Activated CD4-positive, CD25-positive, alpha-beta regulatory T cell (primary cell): ENCODE measurements around the gene URM1.
"Not testable (repeated sequence)": the region's sequence is repeated elsewhere in the genome, so short reads cannot be mapped to it uniquely, and the experiment has no call there.

Experiments
- DNase-seq, 4 experiments: peaks; one replicate each; lab custom pipeline; 2025; lab: John Stamatoyannopoulos, UW

Gene URM1

GRCh38 chr9:128409450-128409849 lies 38.3 kb downstream of the URM1 start:
- DNase-seq = no peak

- DNase-seq = no peak
These were observed 38.8 kb downstream of the URM1 start for GRCh38 chr9:128409978-128410377.

DNA sequence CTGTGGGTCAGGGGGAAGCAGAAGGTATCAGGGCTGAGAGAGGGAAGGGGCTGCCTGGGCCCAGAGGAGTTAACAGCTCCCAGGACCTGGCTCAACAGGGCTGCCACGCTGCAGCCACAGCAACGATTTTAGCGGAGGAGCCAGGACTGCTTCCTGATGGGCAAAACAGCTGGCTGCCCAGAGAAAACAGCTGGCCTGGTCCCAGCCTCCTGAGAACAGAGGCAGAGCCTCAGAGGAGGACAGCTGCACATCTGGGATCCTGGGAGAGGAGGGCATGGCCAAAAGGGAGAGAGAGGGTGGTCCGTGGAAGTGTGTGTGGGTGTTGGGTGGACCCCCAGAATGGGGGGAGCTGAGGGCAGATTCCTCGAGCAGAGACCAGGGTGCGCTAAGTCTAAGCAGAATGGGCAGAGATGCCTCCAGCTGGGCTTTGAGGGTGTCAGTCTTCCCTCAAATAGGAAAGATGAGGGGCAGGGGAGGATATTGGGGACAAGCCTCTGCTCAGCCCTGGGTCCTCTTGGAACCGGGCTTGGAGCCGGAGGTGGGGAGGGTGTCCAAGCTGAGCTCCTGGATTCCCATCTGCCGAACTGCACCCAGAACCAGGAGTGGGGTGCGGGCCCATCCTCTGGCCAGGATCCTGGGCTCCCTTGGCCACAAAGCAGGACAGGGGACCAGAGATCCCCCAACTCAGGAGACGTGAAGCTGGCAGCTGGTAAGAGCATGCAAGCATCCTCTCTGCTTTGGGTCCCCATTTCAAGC lies 40.4 kb downstream of the URM1 start:
- DNase-seq = no peak

DNA sequence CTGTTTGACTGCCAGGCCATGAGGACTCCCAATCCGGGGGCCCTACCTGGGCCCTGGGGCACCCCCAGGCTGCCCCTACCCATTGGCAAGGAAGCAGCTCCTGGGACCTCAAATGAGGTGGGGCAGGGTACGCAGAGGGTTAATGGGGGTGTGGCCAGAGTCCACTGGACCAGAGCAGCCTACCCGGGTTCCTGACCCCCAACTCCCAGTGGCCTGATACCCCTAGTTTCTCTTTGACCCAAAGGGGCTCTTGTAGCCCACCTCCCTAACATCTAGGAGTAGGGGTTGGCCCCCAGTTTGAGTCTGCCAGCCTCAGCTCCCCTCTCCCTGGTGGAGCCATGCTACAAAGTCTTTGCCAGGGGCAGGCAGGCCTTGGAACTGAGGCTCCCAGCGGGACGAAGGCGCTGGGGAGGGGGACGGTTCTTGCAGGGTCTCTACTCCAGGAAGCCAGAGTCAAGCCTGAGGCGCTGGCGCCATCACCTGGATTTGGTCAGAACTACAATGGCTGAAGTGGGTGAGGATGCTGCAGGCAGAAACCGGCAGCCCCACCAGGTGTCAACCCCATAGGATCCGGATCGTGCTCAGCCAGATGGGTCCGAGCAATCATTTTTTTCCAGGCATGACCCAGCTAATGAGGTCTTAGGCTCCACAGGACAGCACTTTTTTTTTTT lies 41.1 kb downstream of the URM1 start:
- peak in 2 of 4 experiments; percentile 16 to 25 for DNase-seq

GRCh38 chr9:128413728-128414127 lies 42.6 kb downstream of the URM1 start:
- DNase-seq = not testable (repeated sequence)

- no peak for DNase-seq
These were observed 43.3 kb downstream of the URM1 start for GRCh38 chr9:128414461-128414860.

DNA sequence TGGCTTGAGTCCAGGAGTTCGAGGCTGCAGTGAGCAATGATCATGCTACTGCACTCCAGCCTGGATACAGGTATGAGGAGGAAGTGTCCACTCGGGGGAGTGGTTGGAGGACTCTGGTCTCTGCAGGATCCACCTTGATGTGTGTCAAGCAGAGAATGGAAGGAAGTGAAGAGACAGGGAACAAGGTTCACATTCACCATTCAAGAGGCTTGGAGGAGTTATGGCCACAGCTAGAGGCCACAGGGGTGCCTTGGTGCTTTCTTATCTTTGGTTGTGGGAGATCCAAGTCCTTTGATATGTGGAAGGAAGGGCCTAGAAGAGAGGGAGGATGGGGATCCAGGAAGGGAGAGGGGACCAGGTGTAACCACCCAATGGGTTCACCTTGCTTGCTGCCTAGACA lies 44.1 kb downstream of the URM1 start:
- DNase-seq = no peak

DNA sequence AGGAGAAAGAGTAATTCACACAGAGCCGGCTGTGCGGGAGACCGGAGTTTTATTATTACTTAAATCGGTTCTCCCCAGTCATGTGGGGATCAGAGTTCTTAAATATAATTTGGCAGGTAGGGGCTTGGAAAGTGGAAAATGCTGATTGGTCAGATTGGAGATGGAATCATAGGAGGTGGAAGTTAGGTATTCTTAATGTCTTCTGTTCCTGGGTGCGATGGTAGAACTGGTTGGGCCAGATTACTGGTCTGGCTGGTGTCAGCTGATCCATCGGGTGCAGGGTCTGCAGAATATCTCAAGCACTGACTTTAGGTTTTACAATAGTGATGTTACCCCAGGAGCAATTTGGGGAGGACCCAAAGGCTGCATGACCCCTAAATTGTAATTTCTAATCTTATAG lies 44.8 kb downstream of the URM1 start:
- DNase-seq = no peak

GRCh38 chr9:128416432-128417019 lies 45.4 kb downstream of the URM1 start:
- DNase-seq = no peak

DNA sequence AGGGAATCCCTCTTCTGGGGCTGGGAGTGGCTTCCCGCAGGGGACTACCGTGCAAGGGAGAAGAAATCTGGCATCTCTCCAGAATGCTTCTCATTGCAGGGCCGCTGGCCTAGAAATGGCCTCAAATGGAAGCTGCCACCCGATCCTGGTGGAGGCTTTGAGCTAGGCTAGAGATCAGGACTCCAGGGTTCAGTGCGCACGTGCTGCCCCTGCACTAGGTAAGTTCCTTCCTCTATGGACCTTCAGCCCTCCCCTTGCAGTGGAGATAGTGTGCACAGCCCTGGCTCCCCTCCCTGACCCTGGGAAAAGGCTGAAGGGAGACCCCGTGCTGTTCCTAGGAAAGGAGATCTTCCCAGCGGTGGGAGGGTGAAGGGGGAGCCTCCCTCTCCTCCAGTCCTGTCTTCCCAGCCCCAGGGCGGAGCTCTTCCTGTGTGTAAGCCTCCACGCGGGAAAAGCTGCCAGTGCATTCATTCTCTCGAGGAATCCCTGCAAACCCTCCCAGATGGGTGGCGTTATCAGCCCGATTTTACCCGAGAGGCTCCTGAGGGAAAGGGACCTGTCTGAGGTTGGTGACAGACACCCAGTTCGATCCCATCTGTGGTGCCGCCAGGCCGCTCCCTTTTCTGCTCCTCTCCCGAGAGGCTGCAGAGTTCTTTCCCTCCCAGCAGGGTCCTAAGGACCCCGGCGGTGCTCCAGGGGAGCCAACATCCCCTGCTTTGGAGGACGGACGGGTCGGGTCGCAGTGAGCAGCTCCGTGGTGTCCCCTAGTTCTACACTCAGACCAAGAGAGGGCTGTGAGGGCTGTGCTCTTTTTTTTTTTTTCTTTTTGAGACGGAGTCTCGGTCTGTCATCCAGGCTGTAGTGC lies 48.1 kb downstream of the URM1 start:
- DNase-seq = no peak

- peak; percentile 23 to 52 (median 42) for DNase-seq
These were observed 49.0 kb downstream of the URM1 start for GRCh38 chr9:128420060-128420650.

DNA sequence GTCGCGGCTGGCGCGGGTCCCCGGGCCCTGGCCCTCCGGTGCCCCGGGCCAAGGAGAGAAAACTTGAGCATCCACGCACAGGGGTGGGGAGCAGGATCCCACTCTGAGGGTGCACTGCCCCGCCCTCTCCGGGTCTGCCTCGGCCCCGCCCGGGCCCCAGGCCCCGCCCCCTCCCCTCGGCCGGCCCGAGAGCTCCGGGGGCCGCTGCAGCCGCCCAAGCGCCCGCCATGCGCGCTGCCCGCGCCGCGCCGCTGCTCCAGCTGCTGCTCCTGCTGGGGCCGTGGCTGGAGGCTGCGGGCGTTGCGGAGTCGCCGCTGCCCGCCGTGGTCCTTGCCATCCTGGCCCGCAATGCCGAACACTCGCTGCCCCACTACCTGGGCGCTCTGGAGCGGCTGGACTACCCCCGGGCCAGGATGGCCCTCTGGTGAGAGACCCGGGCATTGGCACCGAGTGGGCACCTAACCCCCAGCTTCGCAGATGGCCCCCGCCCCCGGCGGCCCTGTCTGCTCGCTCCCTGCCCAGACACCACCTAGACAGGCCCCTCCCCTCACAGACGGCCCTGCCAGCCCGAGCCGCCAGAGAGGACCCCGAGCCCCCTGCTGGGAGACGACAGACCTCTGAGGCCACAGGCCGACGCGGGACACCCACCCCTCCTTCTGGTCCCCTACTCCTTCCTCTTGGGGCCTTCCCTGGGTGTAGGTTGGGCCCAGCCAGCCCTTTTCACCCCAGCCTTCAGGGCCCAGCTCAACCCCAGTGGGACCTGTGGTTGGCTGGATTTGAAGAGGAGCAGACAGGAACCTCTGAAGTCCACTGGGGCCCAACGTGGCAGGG lies 49.7 kb downstream of the URM1 start, which contains the start of gene CERCAM:
Gene CERCAM, plus strand, starts transcription at position 207 of the 831 bp plus-strand sequence. Its CDS starts 21 bp downstream, at position 228.
- DNase-seq = no peak

- DNase-seq = no peak
These were observed 50.4 kb downstream of the URM1 start for GRCh38 chr9:128421482-128421996.

GRCh38 chr9:128422022-128422782 lies 51.0 kb downstream of the URM1 start:
- DNase-seq = not testable (repeated sequence)

- no peak for DNase-seq
These were observed 51.6 kb downstream of the URM1 start for GRCh38 chr9:128422783-128423150.

- not testable (repeated sequence) for DNase-seq
These were observed 52.2 kb downstream of the URM1 start for GRCh38 chr9:128423356-128423755.

DNA sequence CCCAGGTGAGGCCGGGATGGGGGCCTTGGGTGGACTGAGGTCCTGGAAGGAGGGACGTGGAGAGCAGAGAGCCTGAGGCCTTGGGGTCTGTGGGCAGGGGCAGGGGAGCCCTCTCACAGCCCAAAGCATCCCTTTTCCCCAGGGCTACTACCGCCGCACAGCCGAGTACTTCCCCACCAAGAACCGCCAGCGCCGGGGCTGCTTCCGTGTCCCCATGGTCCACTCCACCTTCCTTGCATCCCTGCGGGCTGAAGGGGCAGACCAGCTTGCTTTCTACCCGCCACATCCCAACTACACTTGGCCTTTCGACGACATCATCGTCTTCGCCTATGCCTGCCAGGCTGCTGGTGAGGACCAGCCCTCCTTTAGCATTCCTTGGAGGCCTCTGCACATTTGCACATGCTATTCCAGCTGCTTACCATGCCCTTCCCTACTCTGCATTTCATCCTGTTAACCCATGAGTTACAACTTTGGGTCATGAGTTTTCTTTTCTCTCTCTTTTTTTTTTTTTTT lies 53.1 kb downstream of the URM1 start:
- DNase-seq = no peak

- DNase-seq = no peak
These were observed 57.7 kb downstream of the URM1 start for GRCh38 chr9:128428644-128429512.
